ENCODE measurements around the gene POU2AF1.

DNA sequence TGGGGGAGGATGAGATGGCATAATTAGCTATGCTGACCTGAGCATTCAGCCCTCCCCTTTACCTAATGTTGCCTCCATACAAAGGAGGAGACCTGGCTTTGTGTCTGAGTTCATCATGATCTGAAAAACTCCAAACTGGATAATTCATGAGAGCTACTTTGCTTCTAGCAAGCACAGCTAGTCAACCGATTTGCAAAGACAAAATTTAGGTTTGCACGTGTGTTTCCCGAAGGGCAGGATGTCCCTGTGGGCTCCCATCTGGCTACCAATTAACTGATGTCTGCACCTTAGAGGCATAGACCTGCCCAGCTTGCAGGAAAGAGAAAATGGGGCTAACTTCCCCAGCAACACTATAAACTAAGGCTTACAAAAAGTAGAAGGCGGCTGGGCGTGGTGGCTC lies 42.2 kb upstream of the POU2AF1 start:
- TF ChIP-seq, protein P1, sequence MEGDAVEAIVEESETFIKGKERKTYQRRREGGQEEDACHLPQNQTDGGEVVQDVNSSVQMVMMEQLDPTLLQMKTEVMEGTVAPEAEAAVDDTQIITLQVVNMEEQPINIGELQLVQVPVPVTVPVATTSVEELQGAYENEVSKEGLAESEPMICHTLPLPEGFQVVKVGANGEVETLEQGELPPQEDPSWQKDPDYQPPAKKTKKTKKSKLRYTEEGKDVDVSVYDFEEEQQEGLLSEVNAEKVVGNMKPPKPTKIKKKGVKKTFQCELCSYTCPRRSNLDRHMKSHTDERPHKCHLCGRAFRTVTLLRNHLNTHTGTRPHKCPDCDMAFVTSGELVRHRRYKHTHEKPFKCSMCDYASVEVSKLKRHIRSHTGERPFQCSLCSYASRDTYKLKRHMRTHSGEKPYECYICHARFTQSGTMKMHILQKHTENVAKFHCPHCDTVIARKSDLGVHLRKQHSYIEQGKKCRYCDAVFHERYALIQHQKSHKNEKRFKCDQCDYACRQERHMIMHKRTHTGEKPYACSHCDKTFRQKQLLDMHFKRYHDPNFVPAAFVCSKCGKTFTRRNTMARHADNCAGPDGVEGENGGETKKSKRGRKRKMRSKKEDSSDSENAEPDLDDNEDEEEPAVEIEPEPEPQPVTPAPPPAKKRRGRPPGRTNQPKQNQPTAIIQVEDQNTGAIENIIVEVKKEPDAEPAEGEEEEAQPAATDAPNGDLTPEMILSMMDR (IDR thresholded peaks at IDR 0.05): no peak
- TF ChIP-seq POLR2AphosphoS5 (IDR thresholded peaks at IDR 0.05) (no peak), POLR2A (IDR thresholded peaks at IDR 0.05) (no peak)

All from breast epithelium (tissue), 3 donors.